Embryonic facial prominence (tissue), 1 donor: ENCODE data around the gene CNNM2.
"Not testable (repeated sequence)": the region's sequence is repeated elsewhere in the genome, so short reads cannot be mapped to it uniquely, and the experiment has no call there.

ENCODE experiments used
- DNase-seq: peaks from one replicate; pipeline ENCODE4 v3.0.0-alpha.2; 2016; ENCODE audit errors: extremely low spot score

The CNNM2 gene

DNA sequence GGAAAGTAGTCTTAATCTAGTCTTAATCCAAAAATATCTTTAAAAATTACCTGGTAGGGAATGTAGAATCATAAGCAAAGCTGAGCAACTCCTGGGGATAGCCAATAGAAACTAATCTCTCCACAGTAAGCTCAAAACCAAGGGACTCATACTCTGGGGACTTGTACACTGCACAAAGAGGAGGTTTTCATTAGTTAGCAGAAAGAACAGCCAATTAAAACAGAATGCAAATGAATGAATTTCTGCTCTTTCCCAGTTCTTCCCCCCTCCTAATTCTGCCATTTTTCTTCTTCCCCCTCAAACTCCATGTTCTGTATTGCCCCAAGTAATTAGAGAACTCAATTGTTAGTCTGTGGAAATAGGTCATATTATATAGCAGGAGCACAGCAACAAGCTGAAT lies 188.4 kb downstream of the CNNM2 start:
- no peak for DNase-seq

DNA sequence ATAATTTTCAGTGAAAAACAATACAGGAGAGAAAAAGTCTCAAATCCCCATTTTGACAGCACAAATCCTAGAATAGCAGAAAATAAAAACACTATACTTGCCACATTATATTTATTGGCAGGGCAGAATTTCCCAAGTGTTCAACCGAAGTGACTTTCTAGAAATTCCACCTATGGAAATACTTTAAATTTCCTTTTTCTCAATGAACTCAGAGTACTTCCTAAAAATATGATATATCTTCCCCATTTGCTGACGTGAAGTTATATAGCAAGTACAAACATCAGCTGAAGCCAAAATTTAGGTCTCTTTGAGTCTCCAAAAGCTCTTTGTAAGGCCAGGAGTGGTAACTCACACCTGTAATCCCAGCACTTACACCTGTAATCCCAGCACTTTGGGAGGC lies 191.7 kb downstream of the CNNM2 start:
- no peak for DNase-seq

DNA sequence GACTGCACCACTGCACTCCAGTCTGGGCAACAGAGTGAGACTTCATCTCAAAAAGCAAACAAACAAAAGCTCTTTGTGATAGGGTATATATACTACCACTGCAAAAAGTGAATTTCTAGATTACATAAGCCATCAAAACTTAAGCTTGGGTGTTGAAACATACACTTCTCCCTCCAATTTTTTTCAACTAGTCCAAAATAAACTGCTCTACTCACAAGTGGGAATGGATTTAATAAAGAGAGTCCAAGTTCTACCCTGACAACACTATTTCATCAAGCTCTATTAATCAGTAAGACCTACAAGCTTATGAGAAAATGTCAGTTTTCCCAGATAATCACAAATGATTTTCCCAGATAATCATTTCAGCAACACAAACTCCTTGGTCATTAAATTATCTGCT lies 192.3 kb downstream of the CNNM2 start:
- no peak for DNase-seq

- DNase-seq = no peak
Observed at GRCh38 chr10:103111031-103111917, 193.2 kb downstream of the CNNM2 start.

DNA sequence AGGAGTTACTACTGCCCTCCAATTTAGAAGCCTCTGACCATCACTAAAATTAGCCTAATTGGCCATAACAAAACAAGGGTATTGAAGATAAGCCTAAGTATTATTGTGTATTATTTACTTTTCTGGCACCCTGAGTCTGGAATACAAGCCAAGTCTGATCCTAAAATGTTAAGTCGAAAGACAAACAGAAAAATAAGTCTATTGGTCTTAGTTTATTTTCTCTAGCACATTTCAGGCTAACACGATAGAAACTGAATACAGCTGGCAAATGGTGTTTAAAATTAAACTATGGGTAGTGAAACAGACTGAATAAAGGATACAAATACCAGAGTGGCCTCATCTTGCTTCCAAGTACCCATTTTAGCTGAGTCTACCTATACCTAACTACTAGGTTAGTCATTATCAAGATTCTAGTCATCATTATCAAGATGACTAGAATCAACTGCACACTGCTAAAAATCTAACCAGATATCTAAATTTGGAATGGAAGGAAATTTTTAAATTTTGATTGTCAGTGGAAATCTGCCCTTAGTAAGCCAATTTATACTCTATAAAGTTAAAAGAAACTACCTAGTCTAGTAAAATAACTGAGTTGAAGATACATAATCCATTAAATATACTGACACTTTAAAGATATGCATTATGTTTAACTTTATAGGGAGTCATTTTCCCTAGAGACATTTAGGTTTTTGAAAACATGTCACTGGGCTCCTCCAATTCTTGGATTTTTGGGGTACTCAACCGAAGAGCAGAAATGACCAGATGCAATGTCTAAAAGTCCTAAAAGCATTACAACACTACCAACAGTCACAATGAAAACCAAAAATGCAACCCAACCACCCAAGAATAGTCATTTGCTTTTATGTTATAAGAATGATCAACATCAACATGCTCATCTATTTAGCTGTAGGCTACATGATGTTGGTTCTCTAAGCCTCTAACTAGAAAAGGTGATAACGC lies 194.1 kb downstream of the CNNM2 start:
- no peak for DNase-seq

- no peak for DNase-seq
Observed at GRCh38 chr10:103114876-103115275, 196.8 kb downstream of the CNNM2 start.

DNA sequence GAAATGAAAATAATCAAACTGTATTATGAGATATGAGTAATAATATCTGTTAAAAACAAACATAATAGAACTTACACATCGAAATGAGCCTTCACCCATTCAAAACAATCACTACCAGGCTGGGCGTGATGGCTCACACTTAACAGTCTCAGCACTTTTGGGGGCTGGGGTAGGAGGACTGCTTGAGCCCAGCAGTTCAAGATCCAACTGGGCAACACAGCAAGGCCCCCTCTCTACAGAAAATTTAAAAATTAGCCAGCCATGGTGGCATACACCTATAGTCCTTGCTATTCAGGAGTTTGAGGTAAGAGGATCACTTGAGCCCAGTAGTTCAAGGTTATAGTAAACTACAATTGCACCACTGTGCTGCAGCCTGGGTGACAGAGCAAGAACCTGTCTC lies 199.2 kb downstream of the CNNM2 start:
- DNase-seq = no peak

DNA sequence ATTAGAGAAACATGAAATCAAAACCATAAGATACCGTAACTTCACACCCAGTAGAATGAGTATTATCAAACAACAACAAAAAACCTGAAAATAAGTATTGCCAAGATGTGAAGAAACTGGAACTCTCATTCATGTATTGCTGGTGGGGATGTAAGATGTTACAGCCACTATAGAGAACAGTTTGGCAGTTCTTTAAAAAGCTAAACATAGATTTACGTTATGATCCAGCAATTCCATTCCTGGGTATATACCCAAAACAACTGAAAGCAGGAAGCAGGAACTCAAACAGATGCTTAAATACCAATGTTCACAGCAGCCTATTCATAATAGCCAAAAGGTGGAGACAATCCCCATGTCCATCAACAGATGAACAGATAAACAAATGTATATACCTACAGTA lies 202.5 kb downstream of the CNNM2 start:
- DNase-seq = no peak

DNA sequence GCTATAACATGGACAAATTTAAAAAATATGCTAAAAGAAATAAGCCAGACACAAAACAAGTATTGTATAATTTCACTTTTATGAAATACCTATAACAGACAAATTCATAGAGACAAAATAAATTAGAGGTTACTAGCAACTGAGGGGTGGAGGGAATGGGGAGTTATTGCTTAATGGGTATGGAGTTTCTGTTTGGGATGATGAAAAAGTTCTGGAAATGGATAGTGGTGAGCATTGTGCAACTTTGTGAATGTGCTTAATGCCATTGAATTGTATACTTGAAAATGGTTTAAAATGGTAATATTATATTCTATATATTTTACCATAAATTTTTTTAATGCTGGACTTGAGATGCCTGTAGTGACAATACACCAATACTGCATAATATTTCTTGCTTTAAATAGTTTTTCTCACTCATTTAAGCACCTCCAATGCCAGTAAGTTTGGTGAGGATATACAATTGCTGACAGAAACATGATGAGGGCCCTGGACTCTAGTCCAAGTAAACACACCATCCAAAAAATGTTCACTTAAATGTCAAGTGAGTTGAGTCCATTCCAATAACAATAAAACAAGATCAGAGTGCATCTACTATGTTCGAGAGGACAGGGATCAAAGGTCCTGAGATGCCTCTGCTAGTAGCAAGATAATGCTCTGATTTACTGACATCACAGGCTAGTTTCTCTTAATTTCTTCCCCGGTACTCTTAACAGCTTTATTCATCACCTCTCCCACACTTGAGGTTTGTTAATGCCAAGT lies 203.1 kb downstream of the CNNM2 start:
- DNase-seq = no peak

- DNase-seq = no peak
Observed at GRCh38 chr10:103123282-103124024, 205.4 kb downstream of the CNNM2 start.

GRCh38 chr10:103124420-103125096 lies 206.5 kb downstream of the CNNM2 start:
- no peak for DNase-seq

GRCh38 chr10:103125323-103126267 lies 207.5 kb downstream of the CNNM2 start:
- DNase-seq = no peak

GRCh38 chr10:103127241-103127640 lies 209.1 kb downstream of the CNNM2 start:
- no peak for DNase-seq

- DNase-seq = not testable (repeated sequence)
Observed at GRCh38 chr10:103130180-103130579, 212.1 kb downstream of the CNNM2 start.

DNA sequence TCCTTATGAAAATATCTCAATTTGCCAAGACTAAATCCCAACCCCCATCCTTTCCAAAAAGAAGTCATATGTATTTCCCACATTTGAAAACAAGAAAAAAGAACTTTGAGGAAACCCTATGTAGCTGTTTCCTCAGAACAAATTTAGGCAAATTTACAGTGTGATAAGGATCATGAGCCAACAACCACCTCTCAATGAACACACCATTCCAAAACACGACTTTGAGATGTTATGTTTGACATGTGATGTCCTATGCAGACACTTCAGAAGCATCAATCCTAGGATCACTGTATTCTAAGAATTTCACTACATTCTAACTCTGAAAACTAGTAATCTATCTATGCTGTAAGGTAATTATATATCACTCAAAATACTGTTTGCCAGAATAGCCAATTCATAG lies 212.8 kb downstream of the CNNM2 start:
- DNase-seq = no peak

DNA sequence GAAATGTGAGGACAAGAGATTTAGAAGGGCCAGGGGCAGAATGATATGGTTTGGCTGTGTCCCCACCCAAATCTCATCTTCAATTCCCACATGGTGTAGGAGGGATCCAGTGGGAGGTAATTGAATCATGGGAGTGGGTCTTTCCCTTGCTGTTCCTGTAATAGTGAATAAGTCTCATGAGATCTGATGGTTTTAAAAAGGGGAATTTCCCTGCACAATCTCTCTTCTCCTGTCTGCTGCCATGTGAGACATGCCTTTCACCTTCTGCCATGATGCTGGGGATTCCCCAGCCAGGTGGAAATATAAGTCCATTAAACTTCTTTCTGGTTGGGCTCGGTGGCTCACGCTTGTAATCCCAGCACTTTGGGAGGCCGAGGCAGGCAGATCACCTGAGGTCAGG lies 217.1 kb downstream of the CNNM2 start:
- not testable (repeated sequence) for DNase-seq

DNA sequence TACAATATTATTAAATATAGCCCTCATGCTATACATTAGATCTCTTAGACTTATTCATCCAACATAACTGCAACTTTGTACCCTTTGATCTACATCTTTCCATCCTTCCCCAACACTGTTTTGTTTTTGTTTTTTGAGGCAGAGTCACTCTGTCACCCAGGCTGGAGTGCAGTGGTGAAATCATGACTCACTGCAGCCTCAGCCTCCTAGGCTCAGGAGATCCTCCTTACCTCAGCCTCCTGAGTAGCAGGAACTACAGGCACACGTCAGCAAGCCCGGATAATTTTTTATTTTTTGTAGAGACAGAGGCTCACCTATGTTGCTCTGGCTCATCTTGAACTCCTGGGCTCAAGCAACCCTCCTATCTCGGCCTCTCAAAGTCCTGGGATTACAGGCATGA lies 221.7 kb downstream of the CNNM2 start:
- no peak for DNase-seq
